Occipital lobe (tissue), 3 donors: ENCODE measurements around the gene SENP6. TPM values are rescaled to one million over a fixed set of nuclear protein-coding genes. Genes with fewer than 3 reads are reported as not detected.

Source experiments
- DNase-seq: peaks from one replicate; lab custom pipeline; 2025; lab: John Stamatoyannopoulos, UW
- small RNA-seq: library from RNA; depleted of rRNA; stranded (forward); fragments of <200 nt; gene quantifications from one replicate; pipeline ENCODE3, GENCODE V24; 2014
- total RNA-seq: library from RNA; depleted of rRNA; stranded (reverse); fragments of >200 nt; gene quantifications from one replicate; pipeline ENCODE4 v1.2.3, GENCODE V29; 2014

SENP6 gene
- total RNA-seq, 1 donor from 2014 or later = 353 TPM

DNA sequence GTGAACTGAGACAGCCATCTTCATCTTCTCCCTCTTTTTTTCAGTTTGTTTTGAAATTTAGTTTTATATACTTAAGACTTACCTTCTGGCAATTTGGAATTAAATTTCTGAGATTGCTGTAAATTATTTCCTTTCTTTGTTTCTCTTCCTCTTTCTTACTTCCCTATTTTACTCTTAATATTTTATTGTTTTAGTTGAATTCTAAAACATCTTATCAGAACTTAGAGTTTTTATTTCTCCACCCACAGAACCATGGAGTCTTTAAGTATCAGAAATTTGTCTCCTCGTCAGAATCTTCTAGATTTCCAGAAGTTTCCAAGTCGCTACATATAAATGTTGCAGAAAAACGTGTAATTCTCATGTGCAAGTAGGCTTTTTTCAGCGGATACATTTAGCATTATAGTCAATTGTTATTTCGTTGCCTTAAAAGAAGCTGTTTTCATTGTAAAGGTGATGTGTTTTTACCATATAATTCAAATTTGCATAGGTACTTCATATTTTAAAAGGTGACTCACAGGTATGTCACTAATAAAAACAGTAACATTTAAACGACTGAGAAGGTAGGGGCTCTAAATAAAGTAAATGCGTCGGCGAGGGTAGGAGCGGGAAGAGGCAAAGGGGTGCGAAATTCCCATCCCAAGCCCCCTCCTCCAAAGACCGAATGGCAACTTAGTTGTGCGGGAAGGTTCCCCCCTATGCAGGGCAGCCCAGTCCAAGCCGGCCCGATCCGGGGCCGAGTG lies 146.5 kb downstream of the SENP6 start:
- DNase-seq = no peak

DNA sequence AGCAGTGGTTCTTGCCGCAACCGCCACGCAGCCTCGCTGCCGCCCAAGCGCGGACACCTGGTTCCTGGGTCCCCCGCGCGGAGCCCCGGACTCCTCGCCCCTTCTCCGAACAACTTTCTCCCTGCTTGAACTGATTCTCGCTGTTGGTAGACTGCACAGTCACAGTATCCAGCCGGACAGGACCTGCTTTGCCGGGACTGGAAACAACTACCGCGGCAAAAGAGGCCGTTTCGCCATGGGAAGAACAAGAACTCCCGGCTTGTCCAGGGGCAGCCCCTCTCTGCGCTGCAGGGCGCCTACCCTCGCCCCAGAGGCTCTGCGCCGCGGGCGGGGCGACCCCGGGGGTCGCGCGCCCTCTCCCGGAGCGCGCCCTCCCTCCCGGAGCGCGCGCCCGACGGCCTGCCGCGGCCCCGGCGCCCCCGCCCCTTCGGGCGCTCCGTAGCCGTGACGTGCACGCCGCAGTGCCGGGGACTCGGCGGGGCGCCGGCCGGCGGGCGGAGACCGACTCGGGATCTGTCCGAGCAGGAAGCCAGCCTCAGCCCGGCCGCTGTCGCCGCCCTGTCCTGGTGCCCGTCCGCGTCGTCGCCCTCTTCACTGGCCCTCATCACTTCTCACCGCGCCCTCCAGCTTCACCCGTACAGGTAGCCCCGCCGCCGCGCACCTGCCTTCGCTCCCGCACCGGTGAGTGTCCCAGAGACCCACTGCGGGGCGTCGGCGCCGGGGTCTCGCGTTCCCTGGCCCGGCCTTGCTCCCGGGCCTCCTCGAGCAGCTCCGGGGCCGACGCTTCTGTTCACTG lies 147.3 kb downstream of the SENP6 start, which contains the start of gene MYO6:
TSS of gene MYO6 (plus strand) at position 497 of the 796 bp plus-strand sequence. CDS start 68,309 bp downstream, outside the sequence.
- peak; percentile 61 for DNase-seq

DNA sequence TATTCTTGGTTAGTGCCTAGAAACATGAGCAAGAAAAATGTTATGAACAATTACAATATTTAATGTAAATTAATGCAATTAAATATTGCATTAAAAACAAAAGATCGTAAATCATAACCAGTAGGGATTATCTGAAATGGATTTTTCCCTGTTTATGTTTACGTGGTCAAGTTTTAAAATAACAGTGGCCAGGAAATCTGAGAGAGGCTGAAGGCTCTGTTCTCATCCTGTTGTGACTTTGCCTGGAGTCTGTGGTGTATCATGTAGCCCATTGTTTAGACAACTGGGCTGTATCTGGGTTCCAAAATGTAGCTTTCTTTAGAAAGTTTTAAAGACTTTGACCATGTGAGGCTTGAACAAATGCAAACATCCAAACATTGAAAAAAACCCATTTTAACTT lies 149.8 kb downstream of the SENP6 start:
- DNase-seq = no peak

DNA sequence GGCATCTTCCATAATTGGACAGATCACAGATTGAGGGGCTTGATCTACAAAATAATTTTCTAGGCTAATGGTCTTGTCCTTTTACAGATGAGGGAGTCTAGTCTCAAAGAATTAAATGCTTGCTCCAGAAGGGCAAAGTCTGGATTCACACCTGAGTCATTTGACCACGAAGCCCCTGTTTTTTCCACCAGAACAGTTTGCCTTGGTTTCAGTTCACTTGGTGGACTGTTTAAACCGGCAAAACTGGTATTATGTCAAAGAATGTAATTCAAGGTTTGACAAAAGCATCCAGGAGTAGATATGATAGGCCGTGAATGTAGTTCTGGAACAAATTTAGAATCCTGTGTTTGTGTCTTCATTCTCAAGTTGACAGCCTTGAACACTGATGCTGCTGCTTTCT lies 150.7 kb downstream of the SENP6 start:
- no peak for DNase-seq

DNA sequence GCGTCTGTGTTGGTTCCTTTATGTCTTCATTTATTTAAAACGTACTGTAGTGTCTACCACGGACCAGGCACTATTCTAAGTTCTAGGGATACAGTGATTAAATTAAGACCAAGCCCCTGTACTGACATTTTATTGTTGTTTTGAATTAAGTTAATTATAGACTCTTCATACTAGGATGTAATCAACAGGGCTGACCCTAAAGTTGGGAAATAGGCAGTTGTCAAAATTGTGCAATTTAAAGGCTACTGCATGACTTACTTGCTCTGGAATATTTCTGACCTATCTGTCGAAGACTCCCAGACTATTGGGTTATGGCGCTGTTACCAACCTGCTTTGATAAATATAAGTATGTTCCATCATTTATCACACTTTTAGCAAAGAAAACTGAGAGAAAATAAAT lies 154.0 kb downstream of the SENP6 start:
- DNase-seq = no peak

DNA sequence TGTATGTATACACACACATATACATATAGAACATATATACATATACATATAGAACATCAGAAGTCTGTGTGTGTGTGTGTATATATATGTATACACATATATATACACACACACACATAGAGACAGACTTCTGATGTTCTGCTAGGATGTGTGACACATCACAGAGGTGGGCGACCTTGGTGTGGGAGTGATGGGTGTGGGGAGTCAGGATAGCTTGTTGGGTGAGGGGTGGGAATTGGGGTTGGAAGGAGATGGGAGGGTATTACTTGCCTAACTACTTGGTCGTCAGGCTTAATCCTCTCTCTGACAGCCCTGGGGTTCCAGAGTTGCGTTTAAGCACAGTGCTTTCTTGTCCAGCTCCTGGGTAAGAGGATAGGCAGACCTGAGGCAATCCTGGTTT lies 155.6 kb downstream of the SENP6 start:
- DNase-seq = no peak

DNA sequence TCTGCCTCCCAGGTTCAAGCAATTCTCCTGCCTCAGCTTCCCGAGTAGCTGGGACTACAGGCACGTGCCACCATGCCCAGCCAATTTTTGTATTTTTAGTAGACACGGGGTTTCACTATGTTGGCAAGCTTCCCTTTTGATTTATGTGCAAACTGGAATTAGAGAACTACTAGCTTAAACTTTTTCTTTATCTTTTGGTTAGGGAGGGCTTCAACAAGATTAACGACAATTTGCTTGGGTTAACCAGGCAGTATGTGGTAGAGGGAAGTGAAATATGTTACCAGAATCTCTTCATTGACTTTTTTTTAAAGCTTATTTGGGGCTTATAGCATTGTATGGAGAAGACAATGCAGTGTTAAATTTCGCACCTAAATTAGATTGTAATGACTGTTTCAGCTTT lies 156.4 kb downstream of the SENP6 start:
- no peak for DNase-seq

DNA sequence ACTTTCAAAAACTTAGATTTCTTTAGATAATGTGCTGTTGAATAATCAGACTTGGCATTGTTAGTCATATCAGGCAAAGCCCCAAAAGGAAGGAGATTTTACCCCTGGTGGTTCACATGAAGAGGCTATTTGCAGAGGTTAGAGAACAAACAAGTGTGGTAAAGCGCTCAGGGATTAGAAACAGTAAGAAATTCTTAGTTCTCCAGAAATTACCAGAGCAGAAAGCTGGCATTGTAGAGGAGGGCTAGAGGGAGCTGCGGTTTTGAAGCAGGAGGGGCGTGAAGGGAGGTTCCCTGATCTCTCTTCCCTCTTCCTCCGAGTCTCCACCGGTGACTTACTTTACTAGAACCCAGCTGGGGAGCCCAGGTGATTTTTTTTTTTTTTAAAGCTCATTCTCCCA lies 157.5 kb downstream of the SENP6 start:
- DNase-seq = no peak

DNA sequence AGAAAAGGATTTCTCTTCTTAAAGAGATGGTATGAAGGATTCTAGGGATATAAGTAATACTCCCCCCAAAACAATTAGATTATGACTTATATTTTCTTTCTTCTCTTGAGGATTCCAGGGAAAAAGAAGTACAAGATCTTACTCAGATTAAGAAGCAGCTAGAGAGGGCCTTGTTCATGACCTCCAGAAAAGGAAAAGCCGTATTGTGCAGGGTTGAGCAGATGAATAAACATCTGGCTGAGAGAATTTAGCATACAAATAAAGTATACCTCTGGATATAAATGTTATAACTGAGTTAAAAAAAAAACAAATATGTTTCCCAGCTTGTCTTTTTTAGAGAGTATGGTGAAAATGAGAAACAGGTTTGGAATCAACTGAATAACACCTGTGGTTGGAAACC lies 158.6 kb downstream of the SENP6 start:
- DNase-seq = no peak

DNA sequence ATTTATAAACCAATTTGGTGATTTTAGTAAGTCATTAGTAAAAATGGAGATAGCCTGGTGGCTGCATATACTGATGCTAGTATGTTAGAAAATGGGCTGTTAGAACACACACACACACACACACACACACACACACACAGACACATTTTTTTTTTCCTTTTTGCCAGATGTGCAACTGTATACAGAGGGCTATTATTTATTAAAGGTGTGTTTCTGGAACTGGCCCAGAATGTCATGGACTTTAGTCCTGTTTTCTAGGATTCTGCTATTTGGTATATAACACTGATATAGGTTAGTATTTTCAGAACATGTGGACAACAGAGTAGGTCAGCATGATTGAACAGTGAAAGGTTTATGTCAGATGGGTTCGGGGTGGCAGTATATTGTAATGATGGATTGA lies 159.8 kb downstream of the SENP6 start:
- no peak for DNase-seq

DNA sequence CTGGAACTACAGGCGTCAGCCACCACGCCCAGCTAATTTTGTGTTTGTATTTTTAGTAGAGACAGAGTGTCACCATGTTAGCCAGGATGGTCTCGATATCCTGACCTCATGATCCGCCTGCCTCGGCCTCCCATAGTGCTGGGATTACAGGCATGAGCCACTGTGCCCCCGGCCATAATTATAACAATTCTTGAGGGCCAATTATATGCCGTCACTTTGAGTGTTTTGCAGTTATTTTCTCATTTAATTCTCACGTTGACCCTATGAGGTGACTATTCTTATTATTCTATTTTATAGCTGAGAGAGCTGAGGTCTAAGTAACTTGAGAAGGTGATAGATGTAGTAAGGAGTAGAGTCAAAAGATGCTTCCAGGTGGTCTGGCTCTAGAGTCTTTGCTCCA lies 160.4 kb downstream of the SENP6 start:
- DNase-seq = no peak

DNA sequence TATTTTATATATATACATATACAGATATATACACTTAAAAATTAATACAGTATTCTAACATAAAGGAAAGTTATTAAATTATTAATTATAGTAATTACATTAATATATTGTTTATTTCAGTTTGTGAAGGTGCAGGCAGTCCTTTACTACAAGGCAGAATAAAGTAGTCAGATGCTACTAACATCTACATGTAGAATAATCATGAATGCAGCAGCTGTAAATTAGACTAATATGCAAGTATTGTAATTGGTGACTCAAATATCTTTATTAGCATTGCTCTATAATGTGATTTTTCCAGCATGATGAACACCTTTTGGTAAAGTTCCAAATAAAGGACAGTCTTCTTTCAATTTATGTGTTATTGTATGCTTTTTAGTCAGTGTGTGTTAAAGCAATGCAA lies 164.7 kb downstream of the SENP6 start:
- DNase-seq = no peak

Small RNA genes lying within 50 kb of the gene (small RNA-seq; reads per million reads assigned to genes)
- gene RNU6-1016P = not detected
- gene RNU6-1338P = not detected
- not detected for gene RNU6-155P

Other genes starting within 250 kb of the SENP6 start
- 4.5 TPM for gene FILIP1, start 108.1 kb upstream of the SENP6 start, total RNA-seq
- 15.8 TPM for gene MYO6, start 147.4 kb downstream of the SENP6 start, total RNA-seq